ENCODE measurements around the gene KCNE1. TPM values are rescaled to one million over a fixed set of nuclear protein-coding genes. Genes with fewer than 3 reads are reported as not detected.

KCNE1 gene
- total RNA-seq, 1 experiment from 2014 or later: 0.06 TPM

DNA sequence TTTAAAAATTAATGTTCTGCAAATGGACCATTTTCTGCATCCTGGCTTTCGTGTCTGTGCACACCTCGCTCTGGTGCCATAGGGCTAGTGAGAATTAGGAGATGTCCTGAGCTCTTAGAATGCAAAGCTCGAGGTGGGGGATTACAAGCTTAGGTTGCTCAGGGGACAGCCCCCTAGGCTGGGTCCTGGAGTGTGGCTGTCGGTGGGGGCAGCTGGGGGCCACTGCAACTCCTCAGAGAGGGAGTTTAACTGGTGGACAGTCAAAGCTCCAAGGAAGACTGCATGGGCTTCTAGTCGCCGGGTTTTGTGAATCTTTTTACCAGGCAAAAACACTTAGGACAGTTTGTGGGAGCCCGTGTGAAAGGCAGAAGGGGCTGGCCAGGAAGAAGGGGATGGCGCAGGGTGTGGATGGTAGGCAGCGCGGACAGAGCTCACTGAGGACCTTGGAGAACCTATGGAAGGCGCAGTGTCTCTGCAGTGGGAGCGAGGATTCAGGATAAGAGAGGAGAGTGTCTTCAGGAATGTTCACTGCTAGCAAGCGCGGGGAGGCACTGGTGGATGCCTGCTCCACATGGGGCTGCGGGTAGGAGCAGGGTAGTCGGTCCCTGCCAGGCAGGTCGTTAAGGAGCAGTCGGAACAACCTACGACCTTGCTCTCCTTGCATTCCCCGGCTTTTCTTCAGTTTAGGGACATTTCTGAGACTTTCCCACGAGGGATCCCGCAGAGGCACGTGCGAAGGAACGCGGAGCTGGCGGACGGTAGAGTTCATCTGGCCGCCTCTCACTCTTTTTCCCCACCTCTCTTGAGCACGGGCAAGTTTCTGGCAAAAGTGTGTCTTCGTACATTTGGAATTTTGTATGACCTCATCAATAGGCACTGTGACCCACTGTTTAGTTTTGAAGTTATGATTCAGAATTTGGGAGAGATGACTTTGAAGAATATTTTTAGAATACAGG lies 12.9 kb upstream of the KCNE1 start:
- no peaks in the 10 kb centered on the region for H3K27me3 ChIP-seq
- H3K9me3 ChIP-seq (replicated peaks): 0 out of 2 replicates have a peak, but pooled peaks cover 2% of the 10 kb centered on the region
- peak in 1 of 2 experiments; percentile 35 for DNase-seq
- H3K4me1 ChIP-seq: peaks cover 11% of the 10 kb centered on the region; the same call in 1 of the 2 replicates
- H3K36me3 ChIP-seq: peaks cover 16% of the 10 kb centered on the region
- peak overlapping the region; percentile 64 for H3K4me3 ChIP-seq
- H3K27ac ChIP-seq: peak overlapping the region; percentile 89

GRCh38 chr21:34523019-34523555 lies 11.1 kb upstream of the KCNE1 start:
- Histone ChIP-seq H3K36me3 (peaks cover 19% of the 10 kb centered on the region), H3K27me3 (no peaks in the 10 kb centered on the region), H3K27ac (no peak overlapping the region), H3K4me1 (peaks cover 11% of the 10 kb centered on the region; the same call in 1 of the 2 replicates), H3K9me3 (replicated peaks) (0 out of 2 replicates have a peak, but pooled peaks cover 2% of the 10 kb centered on the region), H3K4me3 (no peak overlapping the region)
- DNase-seq: no peak

DNA sequence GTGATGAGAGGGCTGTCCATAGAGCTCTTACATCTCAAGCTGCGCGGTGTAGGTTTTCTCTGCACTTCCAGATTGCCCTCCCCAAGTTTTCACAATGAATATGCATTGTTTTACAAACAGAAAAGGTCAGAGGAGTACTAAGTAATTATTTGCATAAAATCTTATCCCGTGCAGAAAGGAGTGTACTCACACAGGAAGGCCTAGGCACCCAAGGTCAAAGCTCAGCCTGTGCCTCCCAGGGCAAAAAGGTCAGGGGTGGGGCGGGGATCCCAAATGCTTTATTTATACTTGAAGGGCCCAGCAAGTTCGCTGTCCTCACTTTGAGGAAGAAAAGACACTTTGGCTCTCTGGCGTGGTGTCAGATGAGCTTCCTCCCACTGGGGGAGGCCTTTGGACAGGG lies 10.3 kb upstream of the KCNE1 start:
- Histone ChIP-seq H3K9me3 (replicated peaks) (no peaks in the 10 kb centered on the region), H3K4me1 (peaks cover 11% of the 10 kb centered on the region; the same call in 1 of the 2 replicates), H3K27ac (no peak overlapping the region), H3K27me3 (no peaks in the 10 kb centered on the region), H3K4me3 (no peak overlapping the region), H3K36me3 (peaks cover 25% of the 10 kb centered on the region)
- DNase-seq: no peak

DNA sequence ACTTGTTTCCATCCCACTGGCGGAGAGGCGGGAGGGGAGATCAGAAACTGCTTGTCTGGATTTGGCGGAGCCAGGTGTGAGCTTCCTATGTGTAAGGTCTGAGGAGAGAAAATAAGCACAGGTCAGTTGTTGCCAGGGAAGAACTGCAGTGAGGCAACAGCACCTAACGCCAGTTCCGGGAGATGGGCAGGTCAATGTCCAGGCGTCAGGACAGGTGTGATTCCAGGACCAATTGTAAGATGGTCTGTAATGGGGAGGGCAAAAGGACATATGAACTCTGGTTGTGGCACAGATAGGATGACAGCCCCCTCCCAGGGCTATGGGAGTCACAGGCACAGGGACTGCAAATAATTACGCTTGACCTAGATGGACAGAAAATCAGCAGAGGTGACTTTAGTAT lies 9.6 kb upstream of the KCNE1 start:
- Histone ChIP-seq H3K9me3 (replicated peaks) (no peaks in the 10 kb centered on the region), H3K4me1 (peaks cover 11% of the 10 kb centered on the region; the same call in 1 of the 2 replicates), H3K27me3 (no peaks in the 10 kb centered on the region), H3K27ac (no peak overlapping the region), H3K36me3 (peaks cover 29% of the 10 kb centered on the region), H3K4me3 (no peak overlapping the region)
- DNase-seq: no peak

DNA sequence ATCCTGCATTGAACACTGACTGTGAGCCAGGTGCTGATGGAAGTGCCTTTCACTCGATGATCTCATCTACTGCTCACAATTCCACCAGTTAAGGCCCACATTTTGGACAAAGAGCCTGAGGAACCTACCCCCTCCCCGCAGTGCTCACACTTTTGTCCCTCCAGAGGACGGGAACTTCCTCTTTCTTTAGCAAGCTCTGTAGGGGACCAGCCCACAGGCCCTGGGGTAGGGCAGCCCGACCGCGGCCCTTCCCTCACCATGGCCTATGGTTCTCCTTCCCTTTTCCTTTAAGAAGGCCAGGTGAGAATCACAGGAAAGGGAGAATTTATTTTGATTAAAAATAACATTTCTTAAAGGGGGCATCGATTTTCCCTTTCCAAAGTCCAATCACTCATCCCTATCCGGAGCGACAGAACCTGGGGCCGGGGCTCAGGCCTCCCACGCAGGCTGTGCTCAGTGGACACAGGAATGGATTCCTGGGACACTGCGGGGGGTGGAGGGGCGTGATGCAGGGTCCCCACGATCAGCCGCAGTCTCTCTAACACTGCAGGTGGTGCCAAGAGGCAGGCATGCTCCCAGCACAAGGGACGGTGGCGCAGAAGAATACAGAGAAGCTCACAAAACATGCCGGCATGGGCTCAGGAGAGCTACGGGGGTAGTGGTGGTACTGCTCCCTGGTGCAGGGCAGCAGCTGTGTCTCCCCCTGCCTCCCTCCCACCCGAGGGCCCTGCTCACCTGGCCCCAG lies 8.9 kb upstream of the KCNE1 start:
- Histone ChIP-seq H3K9me3 (replicated peaks) (no peaks in the 10 kb centered on the region), H3K4me3 (no peak overlapping the region), H3K4me1 (peaks cover 11% of the 10 kb centered on the region; the same call in 1 of the 2 replicates), H3K27ac (no peak overlapping the region), H3K27me3 (no peaks in the 10 kb centered on the region), H3K36me3 (peaks cover 31% of the 10 kb centered on the region)
- no peak for DNase-seq

GRCh38 chr21:34520281-34520680 lies 8.3 kb upstream of the KCNE1 start:
- Histone ChIP-seq H3K4me3 (no peak overlapping the region), H3K27me3 (no peaks in the 10 kb centered on the region), H3K27ac (no peak overlapping the region), H3K4me1 (peaks cover 7% of the 10 kb centered on the region; the same call in 1 of the 2 replicates), H3K9me3 (replicated peaks) (no peaks in the 10 kb centered on the region), H3K36me3 (peaks cover 33% of the 10 kb centered on the region)
- no peak for DNase-seq

GRCh38 chr21:34519694-34520093 lies 7.7 kb upstream of the KCNE1 start:
- Histone ChIP-seq H3K36me3 (peaks cover 33% of the 10 kb centered on the region), H3K9me3 (replicated peaks) (no peaks in the 10 kb centered on the region), H3K27me3 (no peaks in the 10 kb centered on the region), H3K27ac (no peak overlapping the region), H3K4me1 (peaks cover 3% of the 10 kb centered on the region; the same call in 1 of the 2 replicates), H3K4me3 (no peak overlapping the region)
- DNase-seq: no peak

- Histone ChIP-seq H3K36me3 (peaks cover 33% of the 10 kb centered on the region), H3K27ac (no peak overlapping the region), H3K4me3 (no peak overlapping the region), H3K4me1 (no peaks in the 10 kb centered on the region), H3K27me3 (no peaks in the 10 kb centered on the region), H3K9me3 (replicated peaks) (no peaks in the 10 kb centered on the region)
- DNase-seq: no peak
Observed at GRCh38 chr21:34519016-34519415, 7.0 kb upstream of the KCNE1 start.

DNA sequence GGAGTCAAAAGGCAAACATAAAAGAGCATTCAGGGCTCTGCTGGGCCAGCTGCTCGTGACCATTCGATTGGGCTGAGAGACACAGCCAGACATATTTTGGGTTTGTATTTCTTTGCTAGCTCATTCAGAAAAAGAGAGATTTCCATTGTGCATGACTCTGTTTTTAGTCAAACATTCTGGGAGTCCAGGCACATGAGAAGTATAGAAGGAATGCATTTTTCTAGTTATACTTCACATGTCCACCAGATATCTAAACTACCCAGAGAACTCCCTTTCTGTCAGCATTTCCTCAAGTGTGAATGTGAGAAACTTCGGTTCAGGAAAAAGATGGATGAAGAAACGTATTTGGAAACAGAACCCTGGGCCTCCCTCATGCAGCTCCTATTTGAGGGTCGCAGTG lies 6.3 kb upstream of the KCNE1 start:
- H3K36me3 ChIP-seq: peaks cover 33% of the 10 kb centered on the region
- no peaks in the 10 kb centered on the region for H3K9me3 ChIP-seq (replicated peaks)
- no peak overlapping the region for H3K4me3 ChIP-seq
- no peak overlapping the region for H3K27ac ChIP-seq
- no peaks in the 10 kb centered on the region for H3K27me3 ChIP-seq
- DNase-seq: no peak
- no peaks in the 10 kb centered on the region for H3K4me1 ChIP-seq

- Histone ChIP-seq H3K36me3 (peaks cover 33% of the 10 kb centered on the region), H3K27me3 (no peaks in the 10 kb centered on the region), H3K4me3 (no peak overlapping the region), H3K9me3 (replicated peaks) (no peaks in the 10 kb centered on the region), H3K27ac (no peak overlapping the region), H3K4me1 (no peaks in the 10 kb centered on the region)
- no peak for DNase-seq
Observed at GRCh38 chr21:34517491-34518245, 5.7 kb upstream of the KCNE1 start.

DNA sequence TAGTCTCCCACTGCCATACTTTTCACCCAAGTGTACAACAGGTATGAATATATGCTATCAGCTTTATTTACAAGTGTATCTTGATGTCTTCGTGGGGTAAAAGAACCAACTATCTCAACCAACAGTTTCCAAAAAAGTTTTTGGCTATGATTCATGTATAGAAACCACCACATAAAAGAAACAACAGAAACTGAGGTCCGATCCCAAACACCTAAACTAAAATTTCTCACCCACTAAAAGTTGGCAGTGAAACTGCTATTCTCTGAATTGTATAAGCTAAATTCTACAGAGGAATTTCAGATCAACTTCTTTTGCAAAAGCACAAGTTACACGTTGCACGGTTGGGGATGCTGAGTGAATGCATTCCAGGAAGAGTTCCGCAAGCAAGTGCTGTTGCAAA lies 5.0 kb upstream of the KCNE1 start:
- Histone ChIP-seq H3K9me3 (replicated peaks) (no peaks in the 10 kb centered on the region), H3K27ac (no peak overlapping the region), H3K4me1 (no peaks in the 10 kb centered on the region), H3K4me3 (no peak overlapping the region), H3K36me3 (peaks cover 33% of the 10 kb centered on the region), H3K27me3 (no peaks in the 10 kb centered on the region)
- no peak for DNase-seq

DNA sequence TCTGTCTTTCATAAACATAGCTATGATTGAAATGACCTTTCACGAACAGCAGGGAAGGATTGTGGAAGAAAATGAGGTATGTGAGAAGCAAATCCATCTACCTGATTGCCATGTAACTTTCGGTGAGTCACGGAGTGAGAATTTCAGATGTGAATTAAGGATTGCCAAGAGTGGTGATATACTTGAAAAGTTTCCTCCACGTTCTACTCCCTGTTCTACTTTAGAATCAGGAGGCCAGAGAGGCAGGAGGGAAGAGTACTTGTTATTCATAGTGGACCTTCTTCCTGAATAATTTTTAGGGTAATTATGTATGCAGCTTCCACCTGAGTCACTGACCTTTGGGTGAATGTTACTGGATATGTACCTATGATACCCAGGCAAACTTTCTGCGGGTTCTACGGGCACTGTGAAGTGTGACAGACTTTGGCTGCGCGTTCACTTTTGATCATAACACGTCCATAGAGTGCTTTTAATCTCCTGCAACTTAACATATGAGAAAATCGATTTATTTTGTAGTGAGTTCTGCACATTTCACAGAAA lies 2.6 kb upstream of the KCNE1 start:
- Histone ChIP-seq H3K4me3 (no peak overlapping the region), H3K4me1 (no peaks in the 10 kb centered on the region), H3K27me3 (no peaks in the 10 kb centered on the region), H3K36me3 (peaks cover 16% of the 10 kb centered on the region), H3K27ac (no peak overlapping the region), H3K9me3 (replicated peaks) (no peaks in the 10 kb centered on the region)
- DNase-seq: no peak

DNA sequence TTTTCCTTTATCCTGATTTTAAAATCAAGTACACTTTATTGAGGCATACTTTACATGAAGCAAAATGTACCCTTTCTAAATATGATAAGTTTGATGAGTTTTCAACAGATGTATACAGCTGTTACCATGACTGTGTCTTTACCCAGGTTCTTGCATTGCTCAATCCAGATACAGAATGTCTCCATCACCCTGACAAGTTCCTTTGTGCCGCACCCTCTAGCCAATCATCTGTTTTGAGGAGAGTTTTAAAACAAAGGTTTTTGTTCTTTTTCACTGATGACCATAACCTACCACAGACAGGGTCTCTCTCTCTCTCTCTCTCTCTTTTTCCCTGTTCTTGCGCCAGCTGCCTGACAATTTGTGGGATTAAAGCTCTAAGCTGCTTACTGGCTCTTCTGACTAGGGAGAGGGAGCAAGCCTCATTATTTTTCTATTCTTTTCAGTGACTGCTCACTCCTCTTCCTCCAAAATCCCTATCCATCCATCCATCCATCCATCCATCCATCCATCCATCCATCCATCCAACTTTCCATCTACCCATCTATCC lies 1.2 kb upstream of the KCNE1 start:
- H3K4me3 ChIP-seq: no peak overlapping the region
- H3K9me3 ChIP-seq (replicated peaks): no peaks in the 10 kb centered on the region
- H3K4me1 ChIP-seq: no peaks in the 10 kb centered on the region
- H3K27me3 ChIP-seq: no peaks in the 10 kb centered on the region
- no peak for DNase-seq
- peaks cover 14% of the 10 kb centered on the region for H3K36me3 ChIP-seq
- H3K27ac ChIP-seq: no peak overlapping the region

GRCh38 chr21:34511181-34511580 lies 829 bp downstream of the KCNE1 start:
- no peak overlapping the region for H3K4me3 ChIP-seq
- no peaks in the 10 kb centered on the region for H3K4me1 ChIP-seq
- H3K36me3 ChIP-seq: peaks cover 4% of the 10 kb centered on the region
- H3K27me3 ChIP-seq: no peaks in the 10 kb centered on the region
- no peak overlapping the region for H3K27ac ChIP-seq
- H3K9me3 ChIP-seq (replicated peaks): no peaks in the 10 kb centered on the region
- no peak for DNase-seq

Measured in SJCRH30 (cell line).